ENCODE results near the gene TRIM39. TPM values are rescaled to one million over a fixed set of nuclear protein-coding genes. Genes with fewer than 3 reads are reported as not detected.

Gene TRIM39
- polyA plus RNA-seq, 1 of the 3 experiments (the other 2 are of a cell fraction) = 6.5 TPM

DNA sequence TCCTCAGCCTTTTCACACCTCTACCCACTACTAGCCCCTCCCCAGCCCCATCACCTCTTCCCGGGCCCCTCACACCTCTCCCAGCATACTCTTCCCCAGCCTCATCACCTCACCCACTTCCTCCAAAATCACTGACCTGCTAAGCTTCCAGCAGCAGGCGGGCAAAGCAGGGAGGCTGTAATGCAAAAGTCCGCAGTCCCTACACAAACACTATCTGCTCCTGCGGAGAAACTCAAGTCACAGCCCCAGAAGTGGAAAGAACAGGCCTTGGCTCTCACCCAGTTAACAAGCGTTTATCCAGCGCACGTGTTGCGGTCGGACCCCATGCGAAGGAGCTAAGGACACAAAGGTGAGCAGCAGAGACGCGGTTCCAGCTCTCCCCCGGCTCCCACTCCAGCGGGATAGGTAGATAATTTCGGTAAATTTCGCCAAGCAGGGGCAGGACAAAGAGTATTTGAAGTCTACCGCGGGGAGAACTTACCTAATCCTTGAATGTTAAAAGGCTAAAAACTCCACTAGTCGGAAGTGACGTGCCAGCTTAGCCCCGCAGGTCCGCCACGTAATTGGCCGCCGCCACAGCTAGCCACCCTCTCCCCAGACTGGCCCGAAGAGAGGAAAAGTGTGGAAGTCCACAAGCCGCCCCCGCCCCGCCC lies 728 bp upstream of the TRIM39 start (continued):
- TF ChIP-seq SIN3A (IDR thresholded peaks at IDR 0.05; ENCODE audit: borderline replicate concordance, low read depth, low read length) (no peak; the same call in 1 of the 2 replicates), SMC3 (IDR thresholded peaks at IDR 0.05; ENCODE audit: low read depth, low read length) (no peak), FOXJ3 (CRISPR knock-in tag; IDR thresholded peaks at IDR 0.05) (no peak), NRF1 (IDR thresholded peaks at IDR 0.05; ENCODE audit: low read depth, low read length) (no peak), CHD2 (IDR thresholded peaks at IDR 0.05; ENCODE audit: low read length, partially characterized antibody) (no peak), TCF12 (IDR thresholded peaks at IDR 0.05) (no peak), TEAD4 (IDR thresholded peaks at IDR 0.05; ENCODE audit: borderline replicate concordance, insufficient read depth) (no peak), POLR2AphosphoS5 (IDR thresholded peaks at IDR 0.05; ENCODE audit: low read depth, low read length) (peak; percentile 3; the same call in 1 of the 2 replicates), RFX5 (IDR thresholded peaks at IDR 0.05; ENCODE audit: low read length) (no peak)
- TF ChIP-seq, protein P1, sequence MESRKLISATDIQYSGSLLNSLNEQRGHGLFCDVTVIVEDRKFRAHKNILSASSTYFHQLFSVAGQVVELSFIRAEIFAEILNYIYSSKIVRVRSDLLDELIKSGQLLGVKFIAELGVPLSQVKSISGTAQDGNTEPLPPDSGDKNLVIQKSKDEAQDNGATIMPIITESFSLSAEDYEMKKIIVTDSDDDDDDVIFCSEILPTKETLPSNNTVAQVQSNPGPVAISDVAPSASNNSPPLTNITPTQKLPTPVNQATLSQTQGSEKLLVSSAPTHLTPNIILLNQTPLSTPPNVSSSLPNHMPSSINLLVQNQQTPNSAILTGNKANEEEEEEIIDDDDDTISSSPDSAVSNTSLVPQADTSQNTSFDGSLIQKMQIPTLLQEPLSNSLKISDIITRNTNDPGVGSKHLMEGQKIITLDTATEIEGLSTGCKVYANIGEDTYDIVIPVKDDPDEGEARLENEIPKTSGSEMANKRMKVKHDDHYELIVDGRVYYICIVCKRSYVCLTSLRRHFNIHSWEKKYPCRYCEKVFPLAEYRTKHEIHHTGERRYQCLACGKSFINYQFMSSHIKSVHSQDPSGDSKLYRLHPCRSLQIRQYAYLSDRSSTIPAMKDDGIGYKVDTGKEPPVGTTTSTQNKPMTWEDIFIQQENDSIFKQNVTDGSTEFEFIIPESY (IDR thresholded peaks at IDR 0.05; ENCODE audit: borderline replicate concordance, low read depth) = no peak

DNA sequence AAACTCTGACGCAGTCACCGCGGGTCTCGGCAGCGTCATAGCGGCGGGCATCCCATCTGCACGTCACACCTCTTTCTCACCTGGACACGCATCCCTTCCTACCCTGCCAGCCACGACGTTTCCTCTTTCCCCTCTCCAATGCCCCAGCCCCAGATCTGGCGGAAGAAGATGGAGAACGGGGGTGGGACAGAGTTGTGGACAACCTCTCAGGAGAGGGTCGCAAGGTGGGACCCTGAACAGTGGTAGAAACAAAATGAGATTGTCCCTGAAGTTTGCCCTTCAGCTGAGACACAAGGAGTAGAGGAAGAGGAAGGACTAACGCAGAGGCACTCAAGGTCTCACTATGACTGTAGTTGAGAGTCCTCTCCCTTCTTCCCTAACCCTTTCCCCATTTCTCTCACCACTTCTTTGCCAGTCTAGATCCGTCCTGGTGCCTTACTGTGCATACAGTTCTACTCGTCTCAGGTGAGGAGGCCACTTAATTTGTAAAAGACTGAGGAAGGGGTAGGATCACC lies 562 bp downstream of the TRIM39 start:
- Histone ChIP-seq H3K79me2 (ENCODE audit: insufficient read depth) (peaks cover 44% of the 10 kb centered on the region), H3K36me3 (replicated peaks in 1 of 2; ENCODE audit: control insufficient read depth in 1 of 2, insufficient read depth in 2 of 2, low read length in 1 of 2) (peaks cover 24 to 31% of the 10 kb centered on the region in 2 experiments), H3K27me3 (ENCODE audit: insufficient read depth) (no peaks in the 10 kb centered on the region), H2AFZ (ENCODE audit: low read depth) (peak overlapping the region; percentile 94; the same call in 1 of the 2 replicates), H3F3A (replicated peaks; ENCODE audit: insufficient read depth) (peaks cover 4% of the 10 kb centered on the region), H3K4me2 (peak overlapping the region; percentile 87), H3K4me3 (ENCODE audit: low read depth in 2 of 2, low read length in 1 of 2) (peak overlapping the region; percentile 77 to 96), H4K20me1 (ENCODE audit: insufficient read depth) (peaks cover 27% of the 10 kb centered on the region), H3K4me1 (ENCODE audit: control insufficient read depth in 1 of 2, insufficient read depth in 2 of 2, low read depth in 1 of 2, low read length in 1 of 2) (peaks cover 6 to 7% of the 10 kb centered on the region in 2 experiments; a peak in 2 of 4 replicates), H3K9me2 (no peaks in the 10 kb centered on the region), H3K27ac (ENCODE audit: low read depth in 2 of 2, low read length in 1 of 2) (peak overlapping the region; percentile 89 to 98), H3K9ac (peak overlapping the region; percentile 89), H3K9me3 (no peaks in the 10 kb centered on the region)
- POLR2A ChIA-PET = interaction anchor here (1.3 to 2.3 kb wide), 3 partner anchors 12 to 114 kb away, joined by 5 to 10 read pairs (median 5); partner anchors contain the start of gene TRIM26
- no peak for DNase-seq
- 2% methylated on average over 17 of the region's 17 CpGs for WGBS (ENCODE audit: low lambda C conversion rate)
- CTCF ChIA-PET = interaction anchor here (0.9 to 2.0 kb wide), 2 partner anchors 31 to 108 kb away, joined by 3 to 19 read pairs; no protein-coding TSS in a partner anchor
- TF ChIP-seq RFX5 (IDR thresholded peaks at IDR 0.05; ENCODE audit: low read length) (no peak), YY1 (IDR thresholded peaks at IDR 0.05; ENCODE audit: low read depth) (peak; percentile 59; the same call in 1 of the 2 replicates), FOXM1 (IDR thresholded peaks at IDR 0.05; ENCODE audit: low read depth) (no peak)

DNA sequence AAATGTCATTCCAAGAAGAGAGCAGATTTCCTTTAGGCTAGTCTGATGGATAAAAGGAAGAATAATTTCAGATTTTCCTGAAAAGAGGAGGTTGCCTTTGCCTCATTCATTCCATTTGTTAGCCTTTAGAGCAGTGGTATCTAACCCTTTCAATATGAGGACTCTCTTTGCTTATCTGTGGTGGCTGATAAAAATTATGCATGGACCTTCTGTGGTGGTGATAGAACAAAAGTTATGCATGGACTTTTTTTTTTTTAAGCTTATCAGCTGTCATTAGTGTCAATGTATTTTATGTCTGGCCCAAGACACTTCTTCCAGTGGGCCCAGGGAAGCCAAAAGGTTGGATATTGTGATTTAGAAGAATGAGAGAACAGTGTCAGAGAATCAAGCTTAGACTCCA lies 1.7 kb downstream of the TRIM39 start:
- Histone ChIP-seq H3K27ac (ENCODE audit: low read depth in 2 of 2, low read length in 1 of 2) (no peak overlapping the region), H3F3A (replicated peaks; ENCODE audit: insufficient read depth) (peaks cover 4% of the 10 kb centered on the region), H3K9me3 (no peaks in the 10 kb centered on the region), H3K79me2 (ENCODE audit: insufficient read depth) (peaks cover 33% of the 10 kb centered on the region), H4K20me1 (ENCODE audit: insufficient read depth) (peaks cover 19% of the 10 kb centered on the region), H3K9me2 (no peaks in the 10 kb centered on the region), H3K9ac (no peak overlapping the region), H2AFZ (ENCODE audit: low read depth) (no peak overlapping the region), H3K4me1 (ENCODE audit: control insufficient read depth in 1 of 2, insufficient read depth in 2 of 2, low read depth in 1 of 2, low read length in 1 of 2) (peaks cover 3 to 6% of the 10 kb centered on the region in 2 experiments; a peak in 2 of 4 replicates), H3K27me3 (ENCODE audit: insufficient read depth) (no peaks in the 10 kb centered on the region), H3K4me3 (ENCODE audit: low read depth in 2 of 2, low read length in 1 of 2) (no peak overlapping the region), H3K4me2 (no peak overlapping the region), H3K36me3 (replicated peaks in 1 of 2; ENCODE audit: control insufficient read depth in 1 of 2, insufficient read depth in 2 of 2, low read length in 1 of 2) (peaks cover 29 to 39% of the 10 kb centered on the region in 2 experiments)
- no peak for DNase-seq
- POLR2A ChIA-PET = no interaction called here
- TF ChIP-seq NFIC (IDR thresholded peaks at IDR 0.05; ENCODE audit: borderline replicate concordance) = no peak
- no peak for TF ChIP-seq TEAD4 (IDR thresholded peaks at IDR 0.05; ENCODE audit: borderline replicate concordance, insufficient read depth)
- TF ChIP-seq, protein P2, sequence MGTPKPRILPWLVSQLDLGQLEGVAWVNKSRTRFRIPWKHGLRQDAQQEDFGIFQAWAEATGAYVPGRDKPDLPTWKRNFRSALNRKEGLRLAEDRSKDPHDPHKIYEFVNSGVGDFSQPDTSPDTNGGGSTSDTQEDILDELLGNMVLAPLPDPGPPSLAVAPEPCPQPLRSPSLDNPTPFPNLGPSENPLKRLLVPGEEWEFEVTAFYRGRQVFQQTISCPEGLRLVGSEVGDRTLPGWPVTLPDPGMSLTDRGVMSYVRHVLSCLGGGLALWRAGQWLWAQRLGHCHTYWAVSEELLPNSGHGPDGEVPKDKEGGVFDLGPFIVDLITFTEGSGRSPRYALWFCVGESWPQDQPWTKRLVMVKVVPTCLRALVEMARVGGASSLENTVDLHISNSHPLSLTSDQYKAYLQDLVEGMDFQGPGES (IDR thresholded peaks at IDR 0.05; ENCODE audit: low read depth, low read length) = no peak
- TF ChIP-seq EZH2phosphoT487 (IDR thresholded peaks at IDR 0.05; ENCODE audit: borderline replicate concordance, low read depth) = no peak
- TF ChIP-seq NRF1 (IDR thresholded peaks at IDR 0.05; ENCODE audit: low read depth, low read length) = no peak
- TF ChIP-seq RXRA (IDR thresholded peaks at IDR 0.05; ENCODE audit: borderline replicate concordance, low read depth) = no peak
- TF ChIP-seq, protein P3, sequence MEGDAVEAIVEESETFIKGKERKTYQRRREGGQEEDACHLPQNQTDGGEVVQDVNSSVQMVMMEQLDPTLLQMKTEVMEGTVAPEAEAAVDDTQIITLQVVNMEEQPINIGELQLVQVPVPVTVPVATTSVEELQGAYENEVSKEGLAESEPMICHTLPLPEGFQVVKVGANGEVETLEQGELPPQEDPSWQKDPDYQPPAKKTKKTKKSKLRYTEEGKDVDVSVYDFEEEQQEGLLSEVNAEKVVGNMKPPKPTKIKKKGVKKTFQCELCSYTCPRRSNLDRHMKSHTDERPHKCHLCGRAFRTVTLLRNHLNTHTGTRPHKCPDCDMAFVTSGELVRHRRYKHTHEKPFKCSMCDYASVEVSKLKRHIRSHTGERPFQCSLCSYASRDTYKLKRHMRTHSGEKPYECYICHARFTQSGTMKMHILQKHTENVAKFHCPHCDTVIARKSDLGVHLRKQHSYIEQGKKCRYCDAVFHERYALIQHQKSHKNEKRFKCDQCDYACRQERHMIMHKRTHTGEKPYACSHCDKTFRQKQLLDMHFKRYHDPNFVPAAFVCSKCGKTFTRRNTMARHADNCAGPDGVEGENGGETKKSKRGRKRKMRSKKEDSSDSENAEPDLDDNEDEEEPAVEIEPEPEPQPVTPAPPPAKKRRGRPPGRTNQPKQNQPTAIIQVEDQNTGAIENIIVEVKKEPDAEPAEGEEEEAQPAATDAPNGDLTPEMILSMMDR (IDR thresholded peaks at IDR 0.05) = no peak
- TF ChIP-seq RCOR1 (IDR thresholded peaks at IDR 0.05; ENCODE audit: low read length) = no peak
- CTCF ChIA-PET = interaction anchor here (1.2 to 1.3 kb wide), 2 partner anchors 69 to 109 kb away, joined by 3 read pairs; no protein-coding TSS in a partner anchor

Measured in SK-N-SH (cell line).